ENCODE results near the gene CACNA2D2. TPM values are rescaled to one million over a fixed set of nuclear protein-coding genes. Genes with fewer than 3 reads are reported as not detected.

The CACNA2D2 gene
- total and polyA plus RNA-seq, 2 of the 8 experiments (the other 6 are each of a cell fraction or from before 2014, with no cell fraction given), result 14.1 to 25.0 TPM

GRCh38 chr3:50502225-50502583 lies 1.2 kb downstream of the CACNA2D2 start:
- H3K56ac ChIP-seq (replicated peaks; ENCODE audit: insufficient read length, low read depth, low read length), result no peak overlapping the region
- no peak overlapping the region for H2BK12ac ChIP-seq (ENCODE audit: low read depth, low read length)
- H3K4me2 ChIP-seq (ENCODE audit: insufficient read depth in 1 of 2, low read depth in 2 of 2, low read length in 2 of 2), result peak overlapping the region; percentile 77 to 79
- no peak overlapping the region for H4K8ac ChIP-seq (ENCODE audit: extremely low read depth, insufficient read depth, low read length)
- H3K36me3 ChIP-seq (ENCODE audit: control insufficient read depth in 2 of 4, insufficient read depth in 4 of 4, low read length in 3 of 4), result no peaks in the 10 kb centered on the region
- 0 out of 2 replicates have a peak overlapping the region, but pooled peaks have one; percentile 61 for H2BK15ac ChIP-seq (ENCODE audit: low read length)
- H3K14ac ChIP-seq (ENCODE audit: insufficient read length), result no peak overlapping the region
- FAIRE-seq (no peak), DNase-seq (ENCODE audit: low read depth in 1 of 2, low spot score in 2 of 2) (no peak)
- H3K79me2 ChIP-seq (ENCODE audit: control insufficient read depth in 1 of 2, insufficient read depth in 2 of 2, low read length in 2 of 2), result peaks cover 0 to 9% of the 10 kb centered on the region in 2 experiments; a peak in 1 of 4 replicates
- H3K9ac ChIP-seq (replicated peaks in 1 of 4; ENCODE audit: extremely low read depth in 1 of 4, low read depth in 3 of 4, low read length in 3 of 4), result no peak overlapping the region; a peak in 2 of 7 replicates
- H4K20me1 ChIP-seq (replicated peaks in 1 of 2; ENCODE audit: control insufficient read depth in 1 of 2, insufficient read depth in 2 of 2, low read length in 2 of 2), result peaks cover 5 to 14% of the 10 kb centered on the region in 2 experiments
- ChIA-PET CTCF (ENCODE audit: partially characterized antibody) (interaction anchor here (0.7 to 4.7 kb wide), 17 partner anchors 8 to 595 kb away, joined by 3 to 27 read pairs (median 4); no protein-coding TSS in a partner anchor), POLR2A (ENCODE audit: partially characterized antibody) (interaction anchor here (0.6 to 1.5 kb wide), 9 partner anchors 9 to 136 kb away, joined by 3 to 4 read pairs (median 3); no protein-coding TSS in a partner anchor)
- H3K23ac ChIP-seq (ENCODE audit: insufficient read length), result no peak overlapping the region
- H2AK5ac ChIP-seq (ENCODE audit: low read depth, low read length), result no peak overlapping the region
- H3K4me1 ChIP-seq (replicated peaks in 1 of 4; ENCODE audit: control insufficient read depth in 3 of 4, insufficient read depth in 4 of 4, low read length in 3 of 4), result peaks cover 0 to 28% (median 16%) of the 10 kb centered on the region in 4 experiments; a peak in 6 of 7 replicates
- H2BK20ac ChIP-seq (ENCODE audit: low read length), result no peak overlapping the region
- H4K91ac ChIP-seq (replicated peaks; ENCODE audit: insufficient read length, low read length), result no peak overlapping the region
- H3K79me1 ChIP-seq (ENCODE audit: low read depth, low read length), result no peaks in the 10 kb centered on the region; the same call in 1 of the 2 replicates
- peaks cover 4 to 42% (median 27%) of the 10 kb centered on the region in 4 experiments for H3K27me3 ChIP-seq (replicated peaks in 1 of 4; ENCODE audit: control insufficient read depth in 3 of 4, extremely low read depth in 1 of 4, insufficient read depth in 3 of 4, low read length in 3 of 4)
- no peaks in the 10 kb centered on the region for H3K9me3 ChIP-seq (ENCODE audit: insufficient read depth in 2 of 2, low read depth in 1 of 2, low read length in 1 of 2)
- no peak overlapping the region for H3K4ac ChIP-seq (replicated peaks; ENCODE audit: insufficient read length, low read depth, low read length)
- H3K18ac ChIP-seq (ENCODE audit: extremely low read depth, low read length), result no peak overlapping the region
- WGBS, 2 experiments (ENCODE audit: extremely low coverage in 1 of 2, insufficient coverage in 1 of 2, insufficient read length in 1 of 2, insufficient replicate concordance in 2 of 2, low coverage in 1 of 2, low lambda C conversion rate in 2 of 2, missing lambda C conversion rate in 1 of 2), result 53% methylated on average over 7 of the region's 7 CpGs; no CpG with 5 or more reads in 1 of the 2 experiments
- H3K23me2 ChIP-seq (ENCODE audit: low read depth, low read length), result peaks cover 6% of the 10 kb centered on the region; the same call in 1 of the 2 replicates
- H4K5ac ChIP-seq (ENCODE audit: insufficient read length, low read depth, low read length), result no peak overlapping the region
- H3K27ac ChIP-seq (ENCODE audit: low read depth, low read length), result no peak overlapping the region
- H3K4me3 ChIP-seq (ENCODE audit: extremely low read depth in 1 of 4, insufficient read depth in 2 of 4, low read depth in 3 of 4, low read length in 4 of 4), result peak overlapping the region; percentile 47 to 94 (median 64)
- no peak overlapping the region for H2BK120ac ChIP-seq (replicated peaks; ENCODE audit: low read depth, low read length)
- H2AFZ ChIP-seq (ENCODE audit: low read length), result no peak overlapping the region
- no peak overlapping the region for H2BK5ac ChIP-seq (ENCODE audit: low read depth, low read length)
- no peak for TF ChIP-seq SRF (IDR thresholded peaks at IDR 0.05; ENCODE audit: low read depth, low read length)
- TF ChIP-seq RXRA (IDR thresholded peaks at IDR 0.05; ENCODE audit: insufficient read depth, low read depth, low read length), result no peak
- no peak for TF ChIP-seq CTBP2 (IDR thresholded peaks at IDR 0.05; ENCODE audit: borderline replicate concordance, insufficient read depth, insufficient read length, low read length)
- no peak for TF ChIP-seq USF2 (IDR thresholded peaks at IDR 0.05; ENCODE audit: low read length)
- TF ChIP-seq KDM1A (IDR thresholded peaks at IDR 0.05; ENCODE audit: borderline replicate concordance, low read length), result no peak
- TF ChIP-seq SP2 (IDR thresholded peaks at IDR 0.05; ENCODE audit: low read length), result no peak
- no peak for TF ChIP-seq POLR2AphosphoS5 (IDR thresholded peaks at IDR 0.05; ENCODE audit: low read depth, low read length)
- TF ChIP-seq TAF1 (IDR thresholded peaks at IDR 0.05; ENCODE audit: low read depth, low read length), result no peak
- no peak for TF ChIP-seq CHD1 (IDR thresholded peaks at IDR 0.05; ENCODE audit: low read depth, low read length)
- no peak for TF ChIP-seq SIRT6 (IDR thresholded peaks at IDR 0.05; ENCODE audit: low read length)
- no peak for TF ChIP-seq SIN3A (conservative IDR thresholded peaks at IDR 0.05 in 1 of 2, IDR thresholded peaks at IDR 0.05 in 1 of 2; ENCODE audit: low read depth in 1 of 2, low read length in 2 of 2)
- no peak for TF ChIP-seq BCL11A (IDR thresholded peaks at IDR 0.05; ENCODE audit: low read depth in 2 of 2, low read length in 2 of 2)

Measured in H1 (cell line).